GM21423 (cell line): ENCODE measurements around the gene CPNE4.
"Not testable (repeated sequence)": the region's sequence is repeated elsewhere in the genome, so short reads cannot be mapped to it uniquely, and the experiment has no call there.

Experiments
- ATAC-seq: cut with Tn5 transposase; IDR thresholded peaks from one replicate; pipeline ENCODE4 v1.9.1; 2021; ENCODE audit warnings: mild to moderate bottlenecking, moderate library complexity; ENCODE audit not compliant: unreplicated experiment

The CPNE4 gene

DNA sequence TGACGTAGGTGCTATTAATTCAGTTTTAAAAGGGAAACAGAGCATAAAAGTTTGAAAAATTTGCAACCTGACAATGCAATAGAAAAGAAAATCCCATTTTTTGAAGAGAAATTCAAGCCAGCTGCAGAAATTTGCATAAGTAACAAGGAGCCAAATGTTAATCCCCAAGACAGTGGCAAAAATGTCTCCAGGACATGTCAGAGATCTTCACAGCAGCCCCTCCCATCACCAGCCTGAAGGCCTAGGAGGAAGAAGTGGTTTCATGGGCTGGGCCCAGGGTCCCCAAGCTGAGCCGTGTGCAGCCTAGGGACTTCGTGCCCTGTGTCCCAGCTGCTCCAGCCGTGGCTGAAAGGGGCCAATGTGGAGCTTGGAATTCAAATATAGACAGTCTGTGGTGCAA is 148.9 kb downstream of the CPNE4 start:
- ATAC-seq: not testable (repeated sequence)

DNA sequence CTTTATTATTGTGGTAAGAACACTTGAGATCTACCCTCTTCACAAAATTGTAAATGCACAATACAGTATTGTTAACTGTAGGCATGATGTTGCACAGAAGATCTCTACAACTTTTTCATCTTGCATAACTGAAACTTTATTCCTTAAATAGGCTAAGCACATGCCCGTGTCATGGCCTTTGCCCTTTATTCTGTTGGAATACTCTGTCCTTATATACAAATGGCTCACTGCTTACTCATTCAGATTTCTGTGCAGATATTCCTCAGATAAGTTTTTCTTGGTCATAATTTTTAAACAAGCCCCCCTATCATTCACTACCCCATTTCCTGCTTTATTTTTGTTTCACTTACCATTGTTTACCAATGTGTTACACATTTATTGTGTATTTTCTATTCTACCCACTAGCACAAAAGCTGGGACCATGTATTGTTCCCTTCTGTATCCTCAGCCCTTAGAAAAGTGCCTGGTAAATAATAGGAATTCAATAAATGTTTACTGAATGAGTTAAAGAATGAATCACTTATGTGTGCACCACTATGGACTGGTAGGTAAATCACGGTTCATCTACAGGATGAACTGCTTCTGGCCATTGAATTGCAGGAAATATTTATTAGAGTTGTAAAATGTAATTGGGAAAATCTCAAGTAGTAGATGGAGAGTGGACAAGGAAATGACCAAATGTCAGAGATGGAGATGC is 151.0 kb downstream of the CPNE4 start:
- ATAC-seq: no peak

DNA sequence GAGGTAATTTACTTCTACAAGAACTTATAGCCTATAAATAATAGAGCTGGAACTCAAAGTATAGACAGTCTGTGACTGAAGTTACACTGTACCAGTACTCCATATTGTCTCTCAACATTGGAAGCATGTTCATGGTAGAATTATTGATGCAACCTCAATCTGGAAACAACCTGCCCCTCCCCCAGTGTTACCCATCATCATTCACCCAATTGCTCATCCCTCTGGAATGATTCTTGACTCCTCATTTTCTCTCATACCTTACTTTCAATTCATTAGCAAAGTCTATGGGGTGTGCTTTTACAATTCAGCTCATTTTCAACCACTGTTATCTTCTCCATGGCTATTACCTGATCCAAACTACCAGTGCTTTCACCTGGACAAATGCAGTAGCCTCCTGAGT is 151.7 kb downstream of the CPNE4 start:
- no peak for ATAC-seq

- no peak for ATAC-seq
These were observed 153.0 kb downstream of the CPNE4 start for GRCh38 chr3:131881777-131882176.

DNA sequence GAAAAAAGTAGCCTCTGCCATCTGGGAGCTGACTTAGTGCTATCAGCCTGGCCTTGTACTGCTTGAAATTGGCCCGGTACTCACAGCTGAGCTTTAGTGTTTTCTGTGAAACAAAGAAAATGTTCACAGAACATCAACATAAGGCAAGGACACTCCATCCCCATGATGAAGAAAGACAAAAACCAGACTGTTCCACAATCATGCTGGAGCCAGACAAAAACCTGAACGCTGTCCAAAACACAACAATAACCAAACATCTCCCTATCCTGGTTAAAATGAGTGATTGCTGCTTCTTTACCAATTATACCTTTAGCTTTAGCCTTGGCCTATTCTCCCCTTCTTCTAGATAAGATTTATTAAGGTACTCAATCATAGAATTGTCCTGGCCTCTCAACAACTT is 153.9 kb downstream of the CPNE4 start:
- no peak for ATAC-seq

- ATAC-seq: no peak
These were observed 166.6 kb downstream of the CPNE4 start for GRCh38 chr3:131868203-131868602.

DNA sequence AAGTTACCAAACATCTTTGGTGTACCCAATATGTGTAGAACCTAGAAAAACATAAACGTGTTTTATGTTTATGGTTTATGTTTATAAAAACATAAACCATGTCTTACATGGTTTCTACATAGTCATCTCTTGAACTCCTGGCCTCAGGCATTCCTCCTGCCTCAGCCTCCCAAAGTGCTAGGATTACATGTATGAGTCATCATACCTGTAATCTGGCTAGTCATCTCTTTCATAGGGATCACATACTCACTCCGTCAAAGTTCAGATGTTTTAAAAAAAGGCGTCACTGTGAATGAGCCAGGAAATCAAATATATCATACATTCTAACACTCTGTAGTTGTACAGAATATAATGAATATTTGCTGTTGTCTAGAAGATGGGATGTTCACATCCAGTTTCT is 178.6 kb downstream of the CPNE4 start:
- ATAC-seq: no peak

GRCh38 chr3:131850223-131850622 is 184.6 kb downstream of the CPNE4 start:
- ATAC-seq: no peak

DNA sequence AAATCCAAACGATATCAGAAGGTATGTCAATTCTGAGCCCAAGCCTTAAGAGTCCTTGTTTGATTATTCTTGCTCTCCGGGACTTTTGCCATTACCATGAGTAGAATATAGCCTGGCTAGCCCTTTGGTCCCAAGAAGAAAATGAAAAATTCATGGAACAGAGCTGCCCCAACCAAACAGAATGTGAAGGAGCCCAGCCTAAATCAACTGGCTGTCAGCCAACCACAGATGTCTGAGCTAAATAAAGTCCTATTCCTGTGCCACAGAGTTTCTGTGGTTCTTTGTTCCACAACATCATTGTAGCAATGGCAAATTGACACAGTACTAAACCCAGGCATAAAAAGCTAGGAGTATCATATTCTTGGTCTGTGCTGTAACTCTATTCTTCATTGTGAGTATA is 185.2 kb downstream of the CPNE4 start:
- no peak for ATAC-seq

DNA sequence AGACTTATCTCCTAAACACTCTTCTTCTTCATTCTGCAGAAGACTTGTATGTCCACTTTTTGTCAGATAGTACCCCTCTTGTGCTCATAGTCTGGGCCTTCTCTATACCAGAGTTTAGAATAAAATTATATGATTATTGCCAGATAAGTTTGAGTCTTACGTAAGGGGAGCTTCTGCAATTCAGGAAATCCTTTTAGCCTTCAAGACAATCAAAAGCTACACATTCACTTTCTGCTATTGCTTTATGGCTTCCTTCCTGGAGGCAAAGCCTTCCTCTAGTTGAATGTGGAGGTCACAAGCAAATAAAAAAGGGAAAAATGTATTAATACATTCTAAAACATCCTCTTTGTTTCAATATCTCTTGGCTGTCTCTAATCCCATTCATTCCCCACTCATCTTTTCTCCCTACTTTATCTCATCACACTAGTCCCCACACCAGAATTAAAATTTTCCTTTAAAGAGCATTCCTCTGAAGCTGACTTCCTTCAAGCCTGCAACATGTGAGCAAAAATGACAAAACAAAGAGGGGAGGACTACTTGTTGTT is 186.8 kb downstream of the CPNE4 start:
- ATAC-seq: no peak

DNA sequence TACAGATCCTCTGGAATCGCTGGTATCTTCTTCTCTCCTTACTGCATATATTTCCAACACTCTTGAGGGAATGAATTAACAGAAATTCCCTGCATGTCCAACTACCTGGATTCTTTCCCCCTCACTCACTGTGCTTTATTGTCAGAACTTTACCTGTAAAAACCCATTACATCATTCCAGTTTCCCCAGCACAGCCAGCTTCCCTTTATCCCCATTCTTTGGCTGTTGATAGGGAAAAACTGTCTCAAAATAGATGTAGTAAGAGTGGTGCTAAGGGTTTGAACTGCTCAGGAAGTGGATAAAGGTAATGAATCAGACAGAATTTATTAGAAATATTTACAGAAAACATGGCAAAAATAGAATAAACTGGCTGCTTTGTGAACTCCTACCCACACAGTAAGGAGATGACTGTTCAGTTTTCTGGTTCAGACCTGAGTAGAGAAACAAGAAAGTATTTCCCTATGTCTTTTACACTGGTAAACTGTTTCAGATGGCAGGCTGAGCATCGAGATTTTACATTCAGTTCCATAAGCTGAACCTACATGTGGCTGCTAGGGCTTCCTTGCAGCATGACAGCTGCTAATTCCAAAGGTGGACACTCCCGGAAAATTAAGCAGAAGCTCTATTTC is 188.4 kb downstream of the CPNE4 start:
- no peak for ATAC-seq

GRCh38 chr3:131843174-131843573 is 191.6 kb downstream of the CPNE4 start:
- ATAC-seq: no peak

DNA sequence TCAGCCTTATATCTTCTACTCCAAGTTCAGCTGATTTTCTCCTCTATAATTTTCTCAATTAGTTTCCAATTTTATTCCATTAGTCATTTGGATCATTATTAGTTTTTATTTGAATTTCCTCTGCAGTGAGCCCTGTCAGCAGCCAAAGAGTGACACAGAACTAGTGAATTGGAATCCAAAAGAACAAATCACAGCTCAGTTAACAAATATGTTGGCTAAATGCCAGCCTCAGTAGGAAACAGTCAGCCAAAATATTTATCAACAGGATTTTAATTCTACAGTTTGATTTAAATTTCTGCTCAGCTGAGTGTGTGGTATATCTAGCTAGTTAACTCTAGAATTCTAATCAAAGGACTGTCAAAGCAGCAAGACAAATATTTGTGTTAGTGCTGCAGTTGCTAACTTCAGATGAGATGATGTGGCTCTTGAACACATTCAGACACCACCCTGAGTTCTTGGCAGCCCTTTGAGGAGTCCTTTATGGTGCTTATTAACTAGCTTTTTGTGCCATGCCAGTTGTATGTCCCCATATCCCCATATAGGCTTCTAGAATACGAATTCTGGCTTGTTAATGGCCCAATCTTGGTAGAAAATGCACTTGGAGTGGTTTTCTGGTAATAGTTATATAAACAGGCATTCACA is 194.5 kb downstream of the CPNE4 start:
- ATAC-seq: no peak

DNA sequence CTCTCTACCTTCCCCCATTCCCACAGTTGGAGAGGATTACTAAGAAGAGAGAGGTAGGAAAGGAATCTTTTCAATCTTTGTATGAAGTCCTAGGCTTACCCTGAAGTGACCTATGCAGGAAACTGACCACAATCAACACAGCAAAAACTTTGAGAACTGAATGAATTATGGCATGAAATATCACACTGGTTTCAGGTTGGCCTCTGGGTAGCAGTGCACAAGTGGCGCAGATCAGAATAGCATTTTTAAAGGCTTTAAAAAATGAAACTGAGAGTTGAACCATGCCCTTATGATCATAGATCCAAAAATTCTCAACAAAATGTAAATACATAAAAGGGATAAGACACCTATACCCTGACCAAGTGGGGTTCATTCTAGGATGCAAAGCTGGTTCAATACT is 198.9 kb downstream of the CPNE4 start:
- no peak for ATAC-seq

- ATAC-seq: no peak
These were observed 203.2 kb downstream of the CPNE4 start for GRCh38 chr3:131831608-131832007.

DNA sequence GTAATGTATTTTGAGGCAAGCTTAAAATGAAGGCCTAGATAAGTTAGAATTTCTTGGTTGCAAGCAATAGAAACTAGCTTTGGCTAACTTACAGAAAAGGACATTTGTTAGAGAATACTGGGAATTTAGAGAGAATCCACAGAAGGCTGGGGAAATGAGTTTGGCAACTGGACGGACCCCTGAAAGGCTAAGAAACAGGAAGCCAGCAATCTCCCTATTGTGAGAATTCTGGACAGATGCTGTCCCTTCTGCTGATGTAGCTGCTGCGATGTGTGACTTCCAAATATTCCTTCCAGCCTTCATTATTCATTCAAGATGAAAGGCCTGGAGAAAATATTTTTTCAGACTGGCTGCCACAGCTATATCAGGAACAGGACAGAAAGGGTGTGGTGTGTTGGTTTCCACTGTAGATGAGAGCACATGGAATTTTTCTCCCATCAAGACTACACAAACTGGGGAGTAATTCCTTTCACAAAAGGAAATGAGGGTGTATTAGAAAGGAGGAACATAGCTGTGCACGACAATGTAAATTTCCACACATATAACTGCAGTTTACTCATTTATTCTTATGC is 213.5 kb downstream of the CPNE4 start:
- ATAC-seq: no peak

DNA sequence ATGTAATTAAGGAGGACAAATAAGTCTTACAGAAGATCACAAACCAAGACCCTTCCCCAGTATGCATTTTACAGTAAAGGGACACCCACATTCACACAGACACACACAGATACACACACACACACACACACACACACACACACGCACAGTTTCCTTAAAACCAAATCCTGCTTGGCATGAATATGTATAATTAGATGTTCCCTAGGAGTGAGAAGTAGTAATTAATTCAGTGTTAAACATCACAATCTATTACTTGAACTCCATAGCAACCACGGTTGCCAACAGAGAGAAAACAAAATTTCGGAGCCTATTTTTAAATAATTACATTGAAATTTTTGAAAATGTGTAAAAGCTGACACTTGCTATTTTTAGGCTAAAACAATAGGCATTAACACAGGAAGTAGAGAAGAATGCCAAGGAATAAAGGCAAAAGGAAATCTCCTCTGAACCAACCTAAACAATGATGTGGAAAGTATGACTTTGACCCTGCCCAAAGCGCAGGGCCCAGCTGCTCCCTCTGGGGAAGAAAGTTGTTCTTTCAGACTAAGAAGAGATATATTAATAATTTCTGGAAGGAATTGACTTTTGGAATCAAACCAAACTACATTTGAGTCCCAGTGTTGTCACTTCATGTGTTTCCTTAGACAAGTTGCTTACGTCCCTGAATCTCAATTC is 215.3 kb downstream of the CPNE4 start:
- ATAC-seq: no peak

DNA sequence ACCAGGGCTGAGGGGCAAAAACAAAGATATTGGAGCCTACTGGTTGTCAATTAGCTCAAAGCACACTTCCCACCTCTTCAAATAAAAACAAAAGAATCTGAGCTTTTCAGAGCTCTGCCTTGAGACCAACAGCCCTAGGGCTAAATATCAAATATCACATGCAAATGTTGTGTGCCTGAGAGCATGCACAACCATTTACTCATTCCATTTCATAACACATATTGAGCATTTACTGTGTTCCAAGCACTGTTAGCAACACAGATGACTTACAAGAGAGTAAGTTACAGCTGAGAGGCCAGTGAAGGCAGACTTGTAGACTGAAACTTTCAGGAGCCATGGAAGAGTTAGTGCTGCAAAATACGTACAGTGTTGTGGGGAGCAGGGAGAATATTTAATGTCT is 222.4 kb downstream of the CPNE4 start:
- ATAC-seq: no peak

- ATAC-seq: no peak
These were observed 223.3 kb downstream of the CPNE4 start for GRCh38 chr3:131811481-131811880.

GRCh38 chr3:131807822-131808221 is 227.0 kb downstream of the CPNE4 start:
- no peak for ATAC-seq

DNA sequence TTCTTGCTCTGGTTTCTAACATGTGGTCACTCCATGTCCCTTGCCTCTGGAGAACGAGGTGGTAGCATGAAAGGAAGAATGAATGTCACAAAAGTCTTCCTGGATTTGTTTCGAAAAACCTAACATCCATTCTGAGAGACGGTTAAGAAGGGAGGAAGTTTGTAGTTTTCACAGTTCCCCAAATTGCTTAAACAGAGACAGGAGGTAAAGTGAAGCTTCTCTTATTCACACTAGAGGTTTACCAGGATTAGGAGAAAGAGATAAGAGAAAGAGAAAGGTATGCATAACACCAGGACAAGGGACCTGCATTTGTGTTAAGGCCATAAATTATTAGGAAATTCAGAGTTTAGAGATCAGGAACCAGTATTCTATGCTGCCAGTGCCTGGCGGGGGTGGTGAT is 228.1 kb downstream of the CPNE4 start:
- no peak for ATAC-seq
